Keratinocyte (primary cell): ENCODE data around the gene MYH13. TPM values are rescaled to one million over a fixed set of nuclear protein-coding genes. Genes with fewer than 3 reads are reported as not detected.

Experiments used
- DNase-seq: peaks from one replicate; pipeline ENCODE4 v3.0.0-alpha.2; 2011; ENCODE audit warnings: low read depth, missing footprints, low spot score
- FAIRE-seq: peaks from 2 replicates; lab custom pipeline; 2011; peaks lifted over from hg19 to GRCh38; lab: Jason Lieb, UNC
- H2AFZ ChIP-seq: 2 replicates; pipeline ENCODE4 v1.6.0; 2012; ENCODE audit warnings: low read length, control low read depth, inconsistent platforms; ENCODE audit not compliant: control insufficient read depth
- H3K27ac ChIP-seq: 2 replicates; pipeline ENCODE4 v1.5.1; 2011; ENCODE audit warnings: low read length; ENCODE audit not compliant: control insufficient read depth, insufficient read depth
- H3K27me3 ChIP-seq: 3 replicates; pipeline ENCODE4 v1.6.0; 2011; ENCODE audit warnings: low read length; ENCODE audit not compliant: control insufficient read depth, insufficient read depth; ENCODE audit errors: extremely low read depth
- H3K36me3 ChIP-seq, 2 experiments: 2 replicates in 1 of 2; 3 replicates in 1 of 2; pipeline ENCODE4 v1.5.1; 2011; ENCODE audit warnings: low read length in 2 of 2, mild to moderate bottlenecking in 1 of 2; ENCODE audit not compliant: control insufficient read depth in 2 of 2, insufficient read depth in 2 of 2; ENCODE audit errors: extremely low read depth in 1 of 2
- H3K4me1 ChIP-seq: 3 replicates; pipeline ENCODE4 v1.5.1; 2011; ENCODE audit warnings: low read length; ENCODE audit not compliant: control insufficient read depth, insufficient read depth; ENCODE audit errors: extremely low read depth
- H3K4me2 ChIP-seq: 3 replicates; pipeline ENCODE4 v1.6.0; 2011; ENCODE audit warnings: low read depth, low read length; ENCODE audit not compliant: control insufficient read depth, insufficient read depth; ENCODE audit errors: extremely low read depth
- H3K4me3 ChIP-seq, 3 experiments: fragments of 200-600 bp in 1 of 3; sonication (generic) in 1 of 3; 2 replicates in 2 of 3; 3 replicates in 1 of 3; pipeline ENCODE4 v1.5.1; 2011 to 2016; ENCODE audit warnings: low read length in 3 of 3, mild to moderate bottlenecking in 3 of 3, control low read depth in 2 of 3, inconsistent platforms in 1 of 3, low read depth in 1 of 3, mixed read lengths in 1 of 3, mixed run types in 1 of 3, moderate library complexity in 1 of 3; ENCODE audit not compliant: control insufficient read depth in 2 of 3, insufficient read depth in 2 of 3; ENCODE audit errors: extremely low read depth in 1 of 3
- H3K79me2 ChIP-seq: 2 replicates; pipeline ENCODE4 v1.6.0; 2012; ENCODE audit warnings: low read length; ENCODE audit not compliant: control insufficient read depth, insufficient read depth
- H3K9ac ChIP-seq: 3 replicates; pipeline ENCODE4 v1.6.0; 2011; ENCODE audit warnings: low read length; ENCODE audit not compliant: control insufficient read depth, insufficient read depth; ENCODE audit errors: extremely low read depth
- H3K9me1 ChIP-seq: 3 replicates; pipeline ENCODE4 v1.6.0; 2011; ENCODE audit warnings: low read length; ENCODE audit not compliant: control insufficient read depth, insufficient read depth; ENCODE audit errors: extremely low read depth
- H3K9me3 ChIP-seq: 2 replicates; pipeline ENCODE4 v1.5.1; 2012; ENCODE audit warnings: low read depth, low read length; ENCODE audit not compliant: control insufficient read depth
- H4K20me1 ChIP-seq: 3 replicates; pipeline ENCODE4 v1.6.0; 2011; ENCODE audit warnings: low read length; ENCODE audit not compliant: control insufficient read depth, insufficient read depth; ENCODE audit errors: extremely low read depth
- EZH2 ChIP-seq: IDR thresholded peaks from one replicate; pipeline ENCODE4 v1.6.1; 2012; ENCODE audit warnings: inconsistent platforms, mild to moderate bottlenecking, low read length, moderate library complexity
- dilution Hi-C: fragments of 300-500 bp; cut with MboI; formaldehyde crosslinking; loops from one replicate; pipeline ENCODE4 v1.7.0; 2020; ENCODE audit warnings: low sequenced_read_pairs; ENCODE audit not compliant: extremely low pct_ligation_motif_present
- polyA plus RNA-seq, 5 experiments: library from polyadenylated mRNA; depleted of rRNA in 3 of 5; stranded (reverse) in 3 of 5; stranded (forward) in 1 of 5; unstranded in 1 of 5; fragments of >200 nt; gene quantifications; 1 replicate in 1 of 5; 2 replicates in 3 of 5; 3 replicates in 1 of 5; pipeline versions ENCODE4 v1.2.1 to v1.2.3, GENCODE V29; 2011 to 2012; ENCODE audit warnings: missing spikeins in 2 of 5, low read depth in 1 of 5, low replicate concordance in 1 of 5
- TF ChIP-seq, protein P1 (sequence below), 3 experiments: IDR thresholded peaks in 1 of 3; conservative IDR thresholded peaks in 1 of 3; optimal IDR thresholded peaks in 1 of 3; 2 replicates in 2 of 3; 3 replicates in 1 of 3; pipeline versions ENCODE3 to v1.5.1; 2011; ENCODE audit warnings: low read length in 3 of 3, mild to moderate bottlenecking in 3 of 3, moderate library complexity in 2 of 3, control low read depth in 1 of 3, inconsistent platforms in 1 of 3; ENCODE audit not compliant: insufficient read depth in 2 of 3; ENCODE audit errors: extremely low read depth in 1 of 3

The MYH13 gene
- polyA plus RNA-seq, 1 donor (not counting 4 experiments of a cell fraction or from before 2014, with no cell fraction given) = not detected

DNA sequence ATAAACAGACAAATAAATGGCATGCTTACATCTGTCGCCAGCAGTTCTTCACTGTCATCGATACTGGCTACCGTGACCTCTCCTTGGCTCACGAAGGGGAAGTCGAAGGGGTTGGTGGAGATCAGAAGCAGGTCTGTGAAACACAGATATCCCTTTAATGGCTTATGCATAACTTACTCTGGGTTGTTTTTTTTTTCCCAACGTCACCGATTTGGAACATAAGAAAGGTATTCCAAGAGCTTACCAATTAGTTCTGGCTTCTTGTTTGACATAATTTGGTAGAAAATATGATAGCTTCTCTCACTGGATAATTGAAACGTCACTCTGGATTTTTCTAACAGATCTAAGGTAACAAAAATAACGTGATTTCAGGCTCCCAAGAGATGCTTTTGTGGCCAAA lies 18.2 kb downstream of the MYH13 start:
- TF ChIP-seq, protein P1, sequence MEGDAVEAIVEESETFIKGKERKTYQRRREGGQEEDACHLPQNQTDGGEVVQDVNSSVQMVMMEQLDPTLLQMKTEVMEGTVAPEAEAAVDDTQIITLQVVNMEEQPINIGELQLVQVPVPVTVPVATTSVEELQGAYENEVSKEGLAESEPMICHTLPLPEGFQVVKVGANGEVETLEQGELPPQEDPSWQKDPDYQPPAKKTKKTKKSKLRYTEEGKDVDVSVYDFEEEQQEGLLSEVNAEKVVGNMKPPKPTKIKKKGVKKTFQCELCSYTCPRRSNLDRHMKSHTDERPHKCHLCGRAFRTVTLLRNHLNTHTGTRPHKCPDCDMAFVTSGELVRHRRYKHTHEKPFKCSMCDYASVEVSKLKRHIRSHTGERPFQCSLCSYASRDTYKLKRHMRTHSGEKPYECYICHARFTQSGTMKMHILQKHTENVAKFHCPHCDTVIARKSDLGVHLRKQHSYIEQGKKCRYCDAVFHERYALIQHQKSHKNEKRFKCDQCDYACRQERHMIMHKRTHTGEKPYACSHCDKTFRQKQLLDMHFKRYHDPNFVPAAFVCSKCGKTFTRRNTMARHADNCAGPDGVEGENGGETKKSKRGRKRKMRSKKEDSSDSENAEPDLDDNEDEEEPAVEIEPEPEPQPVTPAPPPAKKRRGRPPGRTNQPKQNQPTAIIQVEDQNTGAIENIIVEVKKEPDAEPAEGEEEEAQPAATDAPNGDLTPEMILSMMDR (optimal IDR thresholded peaks at IDR 0.05 in 1 of 3, IDR thresholded peaks at IDR 0.05 in 1 of 3, conservative IDR thresholded peaks at IDR 0.05 in 1 of 3; ENCODE audit: extremely low read depth in 1 of 3, insufficient read depth in 2 of 3, low read length in 3 of 3) = no peak
- FAIRE-seq = no peak

DNA sequence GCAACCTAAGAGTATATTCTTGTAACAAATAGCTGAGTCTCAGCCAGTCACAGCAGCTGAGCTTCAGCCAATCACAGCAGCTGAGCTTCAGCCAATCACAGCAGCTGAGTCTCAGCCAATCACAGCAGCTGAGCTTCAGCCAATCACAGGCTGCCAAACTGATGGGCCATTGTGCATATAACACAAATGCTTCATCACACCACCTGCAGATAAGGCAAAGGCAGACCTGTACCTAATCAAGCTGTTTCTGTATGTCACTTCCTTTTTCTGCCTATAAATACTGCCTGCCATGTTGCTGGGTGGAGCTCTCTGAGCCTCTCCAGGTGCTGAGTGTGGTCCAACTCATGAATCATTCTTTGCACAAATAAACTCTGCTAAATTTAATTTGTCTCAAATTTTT lies 19.9 kb downstream of the MYH13 start:
- Histone ChIP-seq H3K9ac (no peak overlapping the region), H3K9me1 (no peaks in the 10 kb centered on the region), H3K36me3 (no peaks in the 10 kb centered on the region), H3K9me3 (no peaks in the 10 kb centered on the region), H3K79me2 (no peaks in the 10 kb centered on the region), H4K20me1 (no peaks in the 10 kb centered on the region), H3K27me3 (no peaks in the 10 kb centered on the region), H3K4me3 (no peak overlapping the region), H2AFZ (no peak overlapping the region), H3K4me1 (no peaks in the 10 kb centered on the region), H3K4me2 (no peak overlapping the region), H3K27ac (no peak overlapping the region)
- dilution Hi-C loops = no loop called here
- no peak for FAIRE-seq
- TF ChIP-seq EZH2 = no peak
- DNase-seq = no peak

More for the DNA sequence above, 18.2 kb downstream of the MYH13 start:
- H3K27me3 ChIP-seq = no peaks in the 10 kb centered on the region
- no peak overlapping the region for H3K4me2 ChIP-seq
- H3K36me3 ChIP-seq = no peaks in the 10 kb centered on the region
- no peaks in the 10 kb centered on the region for H3K9me1 ChIP-seq
- no peaks in the 10 kb centered on the region for H4K20me1 ChIP-seq
- H3K9me3 ChIP-seq = no peaks in the 10 kb centered on the region
- no peaks in the 10 kb centered on the region for H3K4me1 ChIP-seq
- no peak overlapping the region for H3K27ac ChIP-seq
- no peak overlapping the region for H2AFZ ChIP-seq
- H3K4me3 ChIP-seq = no peak overlapping the region
- H3K79me2 ChIP-seq = no peaks in the 10 kb centered on the region
- H3K9ac ChIP-seq = no peak overlapping the region
- dilution Hi-C loops = no loop called here
- no peak for DNase-seq

DNA sequence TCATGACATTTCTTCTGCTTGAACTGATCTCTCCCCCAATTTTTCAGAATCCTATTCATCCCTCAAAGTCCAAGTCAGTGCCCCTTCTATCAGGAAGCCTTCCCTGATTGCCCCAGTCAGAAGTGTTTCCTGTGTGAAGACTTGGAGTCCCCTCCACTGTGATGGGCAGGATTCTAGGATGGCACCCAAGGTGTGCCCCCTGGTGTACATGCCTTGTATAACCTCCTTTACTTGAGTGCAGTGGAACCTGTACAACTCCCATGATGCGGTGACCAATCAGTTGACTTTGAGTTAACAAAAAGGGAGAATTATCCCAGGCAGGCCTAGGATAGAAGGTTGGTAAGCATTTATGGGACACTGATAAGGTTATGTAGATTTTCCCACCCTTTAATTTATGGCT lies 23.4 kb downstream of the MYH13 start:
- H3K79me2 ChIP-seq = no peaks in the 10 kb centered on the region
- dilution Hi-C loops = no loop called here
- H3K9me3 ChIP-seq = no peaks in the 10 kb centered on the region
- H3K4me1 ChIP-seq = no peaks in the 10 kb centered on the region
- H3K9me1 ChIP-seq = no peaks in the 10 kb centered on the region
- no peaks in the 10 kb centered on the region for H3K36me3 ChIP-seq
- H4K20me1 ChIP-seq = no peaks in the 10 kb centered on the region
- FAIRE-seq (no peak), DNase-seq (no peak)
- no peak overlapping the region for H3K27ac ChIP-seq
- H3K27me3 ChIP-seq = no peaks in the 10 kb centered on the region
- no peak overlapping the region for H3K4me3 ChIP-seq
- TF ChIP-seq EZH2 = no peak
- TF ChIP-seq, protein P1 (optimal IDR thresholded peaks at IDR 0.05 in 1 of 3, IDR thresholded peaks at IDR 0.05 in 1 of 3, conservative IDR thresholded peaks at IDR 0.05 in 1 of 3; ENCODE audit: extremely low read depth in 1 of 3, insufficient read depth in 2 of 3, low read length in 3 of 3) = peak in 1 of 3 experiments; percentile 29
- H3K4me2 ChIP-seq = no peak overlapping the region
- no peak overlapping the region for H3K9ac ChIP-seq
- H2AFZ ChIP-seq = no peak overlapping the region
